ENCODE measurements around the gene TCERG1.
A peak's percentile ranks its signal among the peaks of the same experiment; 100 is the strongest.
"Not testable (repeated sequence)": the region's sequence is repeated elsewhere in the genome, so short reads cannot be mapped to it uniquely, and the experiment has no call there.

DNA sequence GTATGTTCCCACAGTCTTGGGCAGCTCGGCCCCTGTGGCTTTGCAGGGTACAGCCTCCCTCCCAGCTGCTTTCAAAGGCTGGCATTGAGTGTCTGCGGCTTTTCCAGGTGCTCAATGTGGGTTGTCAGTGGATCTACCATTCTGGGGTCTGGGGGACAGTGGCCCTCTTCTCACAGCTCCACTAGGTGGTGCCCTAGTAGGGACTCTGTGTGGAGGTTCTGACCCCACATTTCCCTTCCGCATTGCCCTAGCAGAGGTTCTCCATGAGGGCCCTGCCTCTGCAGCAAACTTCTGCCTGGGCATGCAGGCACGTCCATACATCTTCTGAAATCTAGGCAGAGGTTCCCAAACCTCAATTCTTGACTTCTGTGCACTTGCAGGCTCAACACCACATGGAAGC, 109.8 kb downstream of the TCERG1 start:
- TF ChIP-seq, protein P1, sequence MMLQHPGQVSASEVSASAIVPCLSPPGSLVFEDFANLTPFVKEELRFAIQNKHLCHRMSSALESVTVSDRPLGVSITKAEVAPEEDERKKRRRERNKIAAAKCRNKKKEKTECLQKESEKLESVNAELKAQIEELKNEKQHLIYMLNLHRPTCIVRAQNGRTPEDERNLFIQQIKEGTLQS (IDR thresholded peaks at IDR 0.05), result not testable (repeated sequence)
- not testable (repeated sequence) for TF ChIP-seq EZH2phosphoT487 (IDR thresholded peaks at IDR 0.05; ENCODE audit: borderline replicate concordance); POLR2A (IDR thresholded peaks at IDR 0.05; ENCODE audit: borderline replicate concordance, extremely low read depth, insufficient read depth, insufficient read length); POLR2AphosphoS5 (IDR thresholded peaks at IDR 0.05; ENCODE audit: low read depth, low read length); EZH2 (IDR thresholded peaks at IDR 0.05)
- TF ChIP-seq, protein P2, sequence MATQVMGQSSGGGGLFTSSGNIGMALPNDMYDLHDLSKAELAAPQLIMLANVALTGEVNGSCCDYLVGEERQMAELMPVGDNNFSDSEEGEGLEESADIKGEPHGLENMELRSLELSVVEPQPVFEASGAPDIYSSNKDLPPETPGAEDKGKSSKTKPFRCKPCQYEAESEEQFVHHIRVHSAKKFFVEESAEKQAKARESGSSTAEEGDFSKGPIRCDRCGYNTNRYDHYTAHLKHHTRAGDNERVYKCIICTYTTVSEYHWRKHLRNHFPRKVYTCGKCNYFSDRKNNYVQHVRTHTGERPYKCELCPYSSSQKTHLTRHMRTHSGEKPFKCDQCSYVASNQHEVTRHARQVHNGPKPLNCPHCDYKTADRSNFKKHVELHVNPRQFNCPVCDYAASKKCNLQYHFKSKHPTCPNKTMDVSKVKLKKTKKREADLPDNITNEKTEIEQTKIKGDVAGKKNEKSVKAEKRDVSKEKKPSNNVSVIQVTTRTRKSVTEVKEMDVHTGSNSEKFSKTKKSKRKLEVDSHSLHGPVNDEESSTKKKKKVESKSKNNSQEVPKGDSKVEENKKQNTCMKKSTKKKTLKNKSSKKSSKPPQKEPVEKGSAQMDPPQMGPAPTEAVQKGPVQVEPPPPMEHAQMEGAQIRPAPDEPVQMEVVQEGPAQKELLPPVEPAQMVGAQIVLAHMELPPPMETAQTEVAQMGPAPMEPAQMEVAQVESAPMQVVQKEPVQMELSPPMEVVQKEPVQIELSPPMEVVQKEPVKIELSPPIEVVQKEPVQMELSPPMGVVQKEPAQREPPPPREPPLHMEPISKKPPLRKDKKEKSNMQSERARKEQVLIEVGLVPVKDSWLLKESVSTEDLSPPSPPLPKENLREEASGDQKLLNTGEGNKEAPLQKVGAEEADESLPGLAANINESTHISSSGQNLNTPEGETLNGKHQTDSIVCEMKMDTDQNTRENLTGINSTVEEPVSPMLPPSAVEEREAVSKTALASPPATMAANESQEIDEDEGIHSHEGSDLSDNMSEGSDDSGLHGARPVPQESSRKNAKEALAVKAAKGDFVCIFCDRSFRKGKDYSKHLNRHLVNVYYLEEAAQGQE (IDR thresholded peaks at IDR 0.05; ENCODE audit: low read depth), result not testable (repeated sequence)
- TF ChIP-seq, protein P3, sequence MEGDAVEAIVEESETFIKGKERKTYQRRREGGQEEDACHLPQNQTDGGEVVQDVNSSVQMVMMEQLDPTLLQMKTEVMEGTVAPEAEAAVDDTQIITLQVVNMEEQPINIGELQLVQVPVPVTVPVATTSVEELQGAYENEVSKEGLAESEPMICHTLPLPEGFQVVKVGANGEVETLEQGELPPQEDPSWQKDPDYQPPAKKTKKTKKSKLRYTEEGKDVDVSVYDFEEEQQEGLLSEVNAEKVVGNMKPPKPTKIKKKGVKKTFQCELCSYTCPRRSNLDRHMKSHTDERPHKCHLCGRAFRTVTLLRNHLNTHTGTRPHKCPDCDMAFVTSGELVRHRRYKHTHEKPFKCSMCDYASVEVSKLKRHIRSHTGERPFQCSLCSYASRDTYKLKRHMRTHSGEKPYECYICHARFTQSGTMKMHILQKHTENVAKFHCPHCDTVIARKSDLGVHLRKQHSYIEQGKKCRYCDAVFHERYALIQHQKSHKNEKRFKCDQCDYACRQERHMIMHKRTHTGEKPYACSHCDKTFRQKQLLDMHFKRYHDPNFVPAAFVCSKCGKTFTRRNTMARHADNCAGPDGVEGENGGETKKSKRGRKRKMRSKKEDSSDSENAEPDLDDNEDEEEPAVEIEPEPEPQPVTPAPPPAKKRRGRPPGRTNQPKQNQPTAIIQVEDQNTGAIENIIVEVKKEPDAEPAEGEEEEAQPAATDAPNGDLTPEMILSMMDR (IDR thresholded peaks at IDR 0.05 in 2 of 3, conservative IDR thresholded peaks at IDR 0.05 in 1 of 3; ENCODE audit: borderline replicate concordance in 1 of 3, insufficient read depth in 1 of 3, low read depth in 2 of 3, low read length in 2 of 3), result peak in 1 of 3 experiments; percentile 11; a peak in 1 of 6 replicates

All from HCT116 (cell line).